Measurements from ENCODE around the gene ITGB7.
"Not testable (repeated sequence)": the region's sequence is repeated elsewhere in the genome, so short reads cannot be mapped to it uniquely, and the experiment has no call there.

ITGB7 gene

DNA sequence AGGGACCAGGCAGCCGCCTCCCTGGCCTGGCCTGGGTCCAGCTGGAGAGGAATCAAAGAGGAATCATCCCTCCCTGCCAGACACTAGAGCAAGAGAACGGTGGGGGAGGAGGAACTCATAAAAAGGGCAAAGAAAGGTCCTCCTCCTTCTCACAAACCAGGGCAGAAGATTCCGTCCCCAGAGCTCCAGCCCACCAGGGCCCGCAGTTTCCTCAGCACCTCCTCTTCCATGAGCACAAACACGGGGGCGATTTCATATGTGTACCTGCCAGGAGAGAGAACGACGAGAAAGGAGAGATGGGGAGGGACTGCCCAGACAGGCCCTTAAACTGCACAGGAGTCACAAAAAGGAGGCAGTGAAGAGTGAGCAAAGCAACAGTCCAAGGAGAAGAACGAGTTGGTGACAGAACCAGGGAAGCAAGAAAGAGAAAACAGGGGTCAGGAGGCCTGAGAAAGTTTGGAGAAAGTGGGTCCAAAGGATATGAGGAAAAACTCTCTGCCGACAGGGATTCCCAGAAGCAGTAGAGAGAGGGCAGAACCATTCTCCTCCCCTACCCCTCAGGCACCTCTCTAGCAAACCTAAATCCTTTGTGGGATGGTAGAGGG lies 35.2 kb downstream of the ITGB7 start:
- peaks cover 10 to 29% of the 10 kb centered on the region in 2 donors for H3K36me3 ChIP-seq (ENCODE audit: control insufficient read depth in 1 of 2, insufficient read depth in 2 of 2, low read length in 2 of 2)
- no peak overlapping the region for H3K4me3 ChIP-seq (ENCODE audit: low read depth in 1 of 2, low read length in 2 of 2)
- H3K27ac ChIP-seq (ENCODE audit: low read length), result no peak overlapping the region
- H3K9me3 ChIP-seq (ENCODE audit: control insufficient read depth in 1 of 2, low read length in 2 of 2), result no peaks in the 10 kb centered on the region
- no peaks in the 10 kb centered on the region for H3K4me1 ChIP-seq (ENCODE audit: control insufficient read depth in 1 of 2, insufficient read depth in 2 of 2, low read length in 2 of 2)
- no peaks in the 10 kb centered on the region for H3K27me3 ChIP-seq (ENCODE audit: low read depth, low read length)

DNA sequence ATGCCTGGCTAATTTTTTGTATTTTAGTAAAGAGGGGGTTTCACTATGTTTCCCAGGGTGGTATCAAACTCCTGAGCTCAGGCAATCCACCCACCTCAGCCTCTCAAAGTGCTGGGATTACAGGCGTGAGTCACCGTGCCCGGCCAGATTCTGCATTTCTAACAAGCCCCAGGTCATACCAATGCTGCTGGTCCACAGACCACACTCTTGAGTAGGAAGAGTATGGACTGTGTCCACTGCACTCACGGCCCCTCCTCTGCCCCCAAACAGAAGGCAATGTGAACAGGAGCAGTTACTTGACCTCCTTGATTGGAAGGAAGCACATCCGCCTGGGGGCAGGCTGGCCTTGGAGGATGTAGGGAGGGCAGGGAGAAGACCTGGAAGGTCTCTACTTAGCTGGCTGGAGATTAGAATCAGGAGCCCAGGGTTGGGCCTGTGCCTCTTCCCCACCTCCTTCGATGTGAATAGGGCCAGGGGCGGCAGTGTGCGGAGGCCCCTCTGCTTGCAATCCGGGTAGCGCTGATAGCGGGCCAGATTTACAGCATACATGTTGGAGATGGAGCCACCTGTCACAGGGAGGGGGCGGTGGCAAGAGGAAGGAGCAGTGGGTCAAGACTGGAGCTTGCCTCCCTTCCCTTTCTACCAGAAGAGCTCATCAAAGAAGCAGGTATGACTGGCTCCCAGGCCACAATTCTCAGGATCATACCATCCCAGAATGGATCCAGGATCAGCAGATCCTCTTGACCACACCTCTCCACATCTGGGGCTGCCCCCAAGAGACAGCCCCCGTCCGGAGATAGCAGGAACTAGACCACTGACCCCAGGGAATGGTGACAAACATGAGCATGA lies 36.0 kb downstream of the ITGB7 start:
- Histone ChIP-seq H3K4me1 (ENCODE audit: control insufficient read depth in 1 of 2, insufficient read depth in 2 of 2, low read length in 2 of 2) (no peaks in the 10 kb centered on the region), H3K36me3 (ENCODE audit: control insufficient read depth in 1 of 2, insufficient read depth in 2 of 2, low read length in 2 of 2) (peaks cover 10 to 34% of the 10 kb centered on the region in 2 donors), H3K9me3 (ENCODE audit: control insufficient read depth in 1 of 2, low read length in 2 of 2) (no peaks in the 10 kb centered on the region), H3K27me3 (ENCODE audit: low read depth, low read length) (no peaks in the 10 kb centered on the region), H3K27ac (ENCODE audit: low read length) (no peak overlapping the region), H3K4me3 (ENCODE audit: low read depth in 1 of 2, low read length in 2 of 2) (no peak overlapping the region)

DNA sequence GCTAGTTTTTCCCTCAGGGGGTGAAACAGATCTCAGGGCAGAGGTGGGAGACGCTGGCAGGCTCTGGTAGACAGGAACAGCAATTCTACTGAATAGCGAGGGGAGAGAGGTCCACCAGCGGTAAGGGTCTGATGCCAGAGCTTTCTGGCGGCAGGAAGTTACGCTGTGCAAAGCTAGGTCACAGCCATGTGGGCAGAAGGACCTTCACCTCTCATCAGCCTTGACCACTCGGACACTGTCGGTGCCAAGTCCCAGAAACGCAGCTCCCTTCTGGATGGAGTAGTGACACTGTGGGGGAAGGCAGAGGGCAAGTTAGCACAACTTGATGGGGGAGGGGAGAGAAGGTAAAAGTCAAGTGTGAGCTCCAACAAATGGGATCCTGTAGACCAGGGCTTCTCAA lies 36.8 kb downstream of the ITGB7 start:
- H3K36me3 ChIP-seq (ENCODE audit: control insufficient read depth in 1 of 2, insufficient read depth in 2 of 2, low read length in 2 of 2), result peaks cover 10 to 34% of the 10 kb centered on the region in 2 donors
- H3K27ac ChIP-seq (ENCODE audit: low read length), result no peak overlapping the region

DNA sequence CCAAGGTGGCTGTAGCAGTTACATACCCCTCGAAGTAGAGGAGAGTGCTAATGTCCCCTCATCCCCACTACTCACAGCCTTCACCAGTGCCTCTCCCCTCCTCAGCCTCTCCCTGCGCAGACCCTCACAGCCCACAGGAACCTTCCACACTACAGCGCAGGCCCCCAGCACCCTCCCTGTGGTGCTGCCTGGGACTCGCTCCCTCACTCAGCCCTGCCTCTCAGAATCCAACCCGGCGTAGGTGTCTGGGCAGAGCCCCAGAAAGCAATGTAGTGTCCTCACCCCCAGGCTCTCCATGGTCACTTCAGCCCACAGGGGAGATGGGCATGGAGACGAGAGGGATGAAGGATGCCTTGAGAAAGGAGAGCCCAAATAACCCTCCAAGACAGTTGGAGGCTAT lies 37.4 kb downstream of the ITGB7 start:
- no peaks in the 10 kb centered on the region for H3K27me3 ChIP-seq (ENCODE audit: low read depth, low read length)
- no peaks in the 10 kb centered on the region for H3K9me3 ChIP-seq (ENCODE audit: control insufficient read depth in 1 of 2, low read length in 2 of 2)
- H3K27ac ChIP-seq (ENCODE audit: low read length), result no peak overlapping the region
- H3K36me3 ChIP-seq (ENCODE audit: control insufficient read depth in 1 of 2, insufficient read depth in 2 of 2, low read length in 2 of 2), result peaks cover 10 to 34% of the 10 kb centered on the region in 2 donors
- H3K4me1 ChIP-seq (ENCODE audit: control insufficient read depth in 1 of 2, insufficient read depth in 2 of 2, low read length in 2 of 2), result no peaks in the 10 kb centered on the region
- no peak overlapping the region for H3K4me3 ChIP-seq (ENCODE audit: low read depth in 1 of 2, low read length in 2 of 2)

More for the DNA sequence above, 36.8 kb downstream of the ITGB7 start:
- H3K4me3 ChIP-seq (ENCODE audit: low read depth in 1 of 2, low read length in 2 of 2), result no peak overlapping the region
- H3K9me3 ChIP-seq (ENCODE audit: control insufficient read depth in 1 of 2, low read length in 2 of 2), result no peaks in the 10 kb centered on the region
- H3K4me1 ChIP-seq (ENCODE audit: control insufficient read depth in 1 of 2, insufficient read depth in 2 of 2, low read length in 2 of 2), result no peaks in the 10 kb centered on the region
- no peaks in the 10 kb centered on the region for H3K27me3 ChIP-seq (ENCODE audit: low read depth, low read length)

DNA sequence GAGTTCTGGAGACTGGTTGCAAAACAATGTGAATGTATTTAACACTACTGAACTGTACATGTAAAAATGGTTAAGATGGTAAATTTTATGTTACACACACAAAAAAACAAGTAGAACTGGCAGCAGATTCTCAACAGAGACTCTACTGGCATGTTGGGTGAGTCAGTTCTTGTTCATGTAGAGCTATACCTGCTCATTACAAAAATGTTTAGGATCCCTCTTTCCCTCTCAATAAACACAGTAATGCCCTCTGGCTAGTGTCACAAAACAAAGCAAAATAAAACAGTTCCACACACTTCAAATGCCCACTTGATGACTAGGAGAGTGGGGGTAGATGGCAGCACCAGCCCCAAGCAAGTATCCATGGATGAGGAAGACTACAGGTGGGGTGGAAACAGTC lies 40.2 kb downstream of the ITGB7 start:
- no peaks in the 10 kb centered on the region for H3K4me1 ChIP-seq (ENCODE audit: control insufficient read depth in 1 of 2, insufficient read depth in 2 of 2, low read length in 2 of 2)
- no peaks in the 10 kb centered on the region for H3K27me3 ChIP-seq (ENCODE audit: low read depth, low read length)
- H3K9me3 ChIP-seq (ENCODE audit: control insufficient read depth in 1 of 2, low read length in 2 of 2), result no peaks in the 10 kb centered on the region
- H3K4me3 ChIP-seq (ENCODE audit: low read depth in 1 of 2, low read length in 2 of 2), result no peak overlapping the region
- H3K27ac ChIP-seq (ENCODE audit: low read length), result no peak overlapping the region
- peaks cover 10 to 25% of the 10 kb centered on the region in 2 donors for H3K36me3 ChIP-seq (ENCODE audit: control insufficient read depth in 1 of 2, insufficient read depth in 2 of 2, low read length in 2 of 2)

DNA sequence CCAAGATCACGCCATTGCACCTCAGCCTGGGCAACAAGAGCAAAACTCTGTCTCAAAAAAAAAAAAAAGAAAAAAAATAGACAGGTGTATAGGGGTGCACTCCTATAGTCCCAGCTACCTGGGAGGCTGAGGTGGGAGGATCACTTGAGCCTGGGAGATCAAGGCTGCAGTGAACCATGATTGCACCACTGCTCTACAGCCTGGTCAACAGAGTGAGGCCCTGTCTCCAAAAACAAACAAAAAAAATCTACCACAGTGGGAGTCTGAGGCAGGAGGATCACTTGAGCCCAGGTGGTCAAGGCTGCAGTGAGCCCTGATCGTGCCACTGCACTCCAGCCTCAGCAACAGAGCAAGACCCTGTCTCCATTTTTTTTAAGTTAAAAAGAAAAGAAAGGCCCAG lies 44.0 kb downstream of the ITGB7 start:
- not testable (repeated sequence) for H3K4me3 ChIP-seq (ENCODE audit: low read depth in 1 of 2, low read length in 2 of 2); H3K4me1 ChIP-seq (ENCODE audit: control insufficient read depth in 1 of 2, insufficient read depth in 2 of 2, low read length in 2 of 2); H3K27ac ChIP-seq (ENCODE audit: low read length); H3K9me3 ChIP-seq (ENCODE audit: control insufficient read depth in 1 of 2, low read length in 2 of 2); H3K27me3 ChIP-seq (ENCODE audit: low read depth, low read length)
- H3K36me3 ChIP-seq (ENCODE audit: control insufficient read depth in 1 of 2, insufficient read depth in 2 of 2, low read length in 2 of 2), result peaks cover 3 to 19% of the 10 kb centered on the region in 2 donors

DNA sequence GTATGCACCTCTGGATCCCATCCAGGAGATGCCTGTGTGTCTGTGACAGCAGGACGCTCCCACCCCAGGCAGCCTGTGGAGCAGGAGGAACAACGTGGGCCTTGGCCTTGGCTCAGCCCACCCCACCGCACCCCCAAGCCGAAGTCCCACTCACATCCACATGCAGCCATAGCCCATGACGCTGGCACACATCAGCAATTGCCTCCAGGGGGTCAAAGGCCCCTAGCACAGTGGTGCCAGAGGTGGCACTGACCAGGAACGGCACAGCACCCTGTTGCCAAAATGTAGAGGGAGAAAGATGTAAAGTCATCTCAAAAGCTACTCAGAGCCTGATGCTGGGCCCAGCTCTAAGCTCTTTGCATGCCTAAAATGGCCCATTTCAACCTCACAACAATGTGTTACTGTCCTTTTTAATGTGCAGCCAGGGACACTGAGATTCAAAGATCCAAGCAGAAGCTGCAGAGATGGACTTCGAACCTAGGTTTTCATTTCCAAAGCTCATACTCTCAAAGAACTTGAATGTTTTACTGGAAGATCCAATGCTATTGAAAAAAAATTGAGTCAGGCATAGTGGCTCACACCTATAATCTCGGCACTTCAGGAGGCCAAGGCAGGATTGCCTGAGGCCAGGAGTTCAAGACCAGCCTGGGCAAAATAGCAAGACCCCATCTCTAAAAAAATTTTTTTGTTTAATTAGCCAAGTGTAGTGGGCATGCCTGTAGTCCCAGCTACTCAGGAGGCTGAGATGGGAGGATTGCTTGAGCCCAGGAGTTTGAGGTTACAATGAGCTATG lies 45.7 kb downstream of the ITGB7 start:
- H3K36me3 ChIP-seq (ENCODE audit: control insufficient read depth in 1 of 2, insufficient read depth in 2 of 2, low read length in 2 of 2), result peaks cover 0 to 8% of the 10 kb centered on the region in 2 donors
- no peak overlapping the region for H3K4me3 ChIP-seq (ENCODE audit: low read depth in 1 of 2, low read length in 2 of 2)
- H3K27me3 ChIP-seq (ENCODE audit: low read depth, low read length), result no peaks in the 10 kb centered on the region
- no peaks in the 10 kb centered on the region for H3K9me3 ChIP-seq (ENCODE audit: control insufficient read depth in 1 of 2, low read length in 2 of 2)
- H3K27ac ChIP-seq (ENCODE audit: low read length), result no peak overlapping the region
- no peaks in the 10 kb centered on the region for H3K4me1 ChIP-seq (ENCODE audit: control insufficient read depth in 1 of 2, insufficient read depth in 2 of 2, low read length in 2 of 2)

DNA sequence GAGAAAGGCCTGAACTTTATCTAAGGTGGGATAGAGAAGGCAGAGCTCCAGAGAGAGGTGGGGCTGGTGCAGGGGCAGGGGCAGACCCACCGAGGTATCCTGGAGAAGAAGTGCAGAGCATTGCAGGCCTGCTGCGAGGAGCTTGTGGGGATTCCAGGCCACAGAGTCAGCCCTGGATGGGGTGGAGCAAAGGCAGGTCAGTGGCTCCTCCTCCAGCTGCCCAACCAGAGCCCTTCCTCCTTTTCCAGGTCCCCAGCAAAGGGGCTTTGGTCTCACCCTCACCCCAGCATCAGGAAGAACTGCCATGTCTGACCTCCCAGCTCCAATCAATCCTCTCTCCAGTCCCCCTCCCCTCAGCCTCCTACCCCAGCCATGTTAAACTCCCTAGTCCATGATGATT lies 46.4 kb downstream of the ITGB7 start:
- H3K36me3 ChIP-seq (ENCODE audit: control insufficient read depth in 1 of 2, insufficient read depth in 2 of 2, low read length in 2 of 2), result peaks cover 0 to 8% of the 10 kb centered on the region in 2 donors
- H3K4me1 ChIP-seq (ENCODE audit: control insufficient read depth in 1 of 2, insufficient read depth in 2 of 2, low read length in 2 of 2), result no peaks in the 10 kb centered on the region
- no peak overlapping the region for H3K4me3 ChIP-seq (ENCODE audit: low read depth in 1 of 2, low read length in 2 of 2)
- H3K27me3 ChIP-seq (ENCODE audit: low read depth, low read length), result no peaks in the 10 kb centered on the region
- H3K9me3 ChIP-seq (ENCODE audit: control insufficient read depth in 1 of 2, low read length in 2 of 2), result no peaks in the 10 kb centered on the region
- H3K27ac ChIP-seq (ENCODE audit: low read length), result no peak overlapping the region

DNA sequence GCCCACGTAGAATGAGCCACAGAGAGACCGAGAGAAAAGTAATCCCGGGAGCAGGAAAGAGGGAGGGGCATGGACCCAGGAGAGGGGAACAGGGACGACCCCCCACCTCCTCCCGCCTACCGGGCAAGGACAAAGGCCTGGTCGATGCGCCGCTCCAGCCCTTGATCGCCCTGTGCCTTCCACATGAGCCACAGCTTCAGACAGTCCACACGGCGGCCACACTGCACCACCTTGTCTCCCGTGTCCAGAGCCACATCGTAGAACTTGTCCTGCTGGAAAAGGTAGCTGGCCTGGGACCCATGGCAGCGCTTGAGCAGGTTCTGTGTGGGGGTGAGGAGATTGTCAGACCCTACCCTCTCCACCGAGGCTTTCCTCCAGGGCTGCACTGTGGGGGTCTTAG lies 47.1 kb downstream of the ITGB7 start:
- Histone ChIP-seq H3K36me3 (ENCODE audit: control insufficient read depth in 1 of 2, insufficient read depth in 2 of 2, low read length in 2 of 2) (peaks cover 0 to 8% of the 10 kb centered on the region in 2 donors), H3K9me3 (ENCODE audit: control insufficient read depth in 1 of 2, low read length in 2 of 2) (no peaks in the 10 kb centered on the region), H3K27me3 (ENCODE audit: low read depth, low read length) (no peaks in the 10 kb centered on the region), H3K4me3 (ENCODE audit: low read depth in 1 of 2, low read length in 2 of 2) (no peak overlapping the region), H3K4me1 (ENCODE audit: control insufficient read depth in 1 of 2, insufficient read depth in 2 of 2, low read length in 2 of 2) (no peaks in the 10 kb centered on the region), H3K27ac (ENCODE audit: low read length) (no peak overlapping the region)

DNA sequence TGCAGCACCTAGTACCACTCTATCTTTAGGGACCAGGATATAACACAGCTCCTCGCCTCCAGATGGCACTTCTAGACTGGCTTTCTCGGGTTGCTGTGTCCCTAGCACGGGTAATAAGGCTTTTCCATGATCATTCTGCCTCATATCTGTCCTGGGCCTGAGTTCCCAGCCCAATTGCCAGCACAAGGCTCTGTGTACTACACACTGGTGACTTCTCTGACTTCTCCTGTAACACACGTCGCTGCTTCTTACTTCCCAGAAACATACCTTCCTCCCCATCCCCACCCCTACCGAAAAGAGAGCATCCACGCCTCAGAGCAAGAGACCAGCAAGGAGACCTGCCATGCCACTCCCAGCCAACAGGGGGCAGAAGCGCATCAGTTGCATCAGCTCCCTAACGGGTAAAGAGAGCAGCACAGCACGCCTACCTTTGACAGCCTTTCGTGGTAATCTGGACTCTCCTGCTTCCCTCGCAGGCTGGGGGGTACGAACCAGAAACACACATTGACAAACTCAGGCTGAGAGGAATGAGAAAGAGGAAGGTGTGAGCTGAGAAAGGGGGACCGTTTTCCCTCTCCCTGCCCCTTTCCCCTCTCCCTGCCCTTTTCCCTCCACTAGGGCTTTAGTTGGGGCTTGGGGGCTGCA lies 47.7 kb downstream of the ITGB7 start:
- Histone ChIP-seq H3K36me3 (ENCODE audit: control insufficient read depth in 1 of 2, insufficient read depth in 2 of 2, low read length in 2 of 2) (peaks cover 0 to 8% of the 10 kb centered on the region in 2 donors), H3K9me3 (ENCODE audit: control insufficient read depth in 1 of 2, low read length in 2 of 2) (no peaks in the 10 kb centered on the region), H3K4me3 (ENCODE audit: low read depth in 1 of 2, low read length in 2 of 2) (no peak overlapping the region), H3K27me3 (ENCODE audit: low read depth, low read length) (no peaks in the 10 kb centered on the region), H3K4me1 (ENCODE audit: control insufficient read depth in 1 of 2, insufficient read depth in 2 of 2, low read length in 2 of 2) (no peaks in the 10 kb centered on the region), H3K27ac (ENCODE audit: low read length) (no peak overlapping the region)

DNA sequence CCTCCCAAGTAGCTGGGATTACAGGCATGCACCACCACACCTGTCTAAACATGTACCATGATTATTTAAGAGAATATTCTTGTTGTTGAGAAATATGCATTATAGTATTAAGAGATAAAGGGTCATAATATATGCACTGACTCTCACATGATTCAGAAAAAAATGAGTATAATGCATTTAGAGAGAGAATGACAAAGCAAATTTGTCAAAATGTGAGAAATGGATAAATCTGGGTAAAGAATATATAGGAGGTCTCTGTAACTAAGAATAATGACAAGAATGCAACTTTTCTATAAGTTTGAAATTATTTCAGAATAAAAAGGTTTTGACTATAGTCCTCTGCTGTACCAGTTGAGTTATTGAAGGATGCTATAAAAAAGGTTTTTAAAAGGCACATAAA lies 54.7 kb downstream of the ITGB7 start:
- no peaks in the 10 kb centered on the region for H3K36me3 ChIP-seq (ENCODE audit: control insufficient read depth in 1 of 2, insufficient read depth in 2 of 2, low read length in 2 of 2)
- no peak overlapping the region for H3K4me3 ChIP-seq (ENCODE audit: low read depth in 1 of 2, low read length in 2 of 2)
- no peak overlapping the region for H3K27ac ChIP-seq (ENCODE audit: low read length)
- no peaks in the 10 kb centered on the region for H3K9me3 ChIP-seq (ENCODE audit: control insufficient read depth in 1 of 2, low read length in 2 of 2)
- H3K27me3 ChIP-seq (ENCODE audit: low read depth, low read length), result no peaks in the 10 kb centered on the region
- H3K4me1 ChIP-seq (ENCODE audit: control insufficient read depth in 1 of 2, insufficient read depth in 2 of 2, low read length in 2 of 2), result no peaks in the 10 kb centered on the region

Data from muscle layer of duodenum (tissue), 2 donors.